PC-3 (cell line): Measurements from ENCODE around the gene IL1RAPL2. TPM values are rescaled to one million over a fixed set of nuclear protein-coding genes. Genes with fewer than 3 reads are reported as not detected.

Source experiments
- ATAC-seq: fragments of 200-7000 bp; cut with Tn5 transposase; 2 replicates; pipeline ENCODE4 v1.9.1; 2020; ENCODE audit warnings: mild to moderate bottlenecking, moderate library complexity
- BruUV-seq: library from RNA; stranded (reverse); fragments of 400-500 nt; replicated peaks from 2 replicates; lab custom pipeline; 2021; lab: Mats Ljungman, UMichigan
- CTCF ChIA-PET: fragments of 300-600 bp; sonication (Branson Sonifier 250); formaldehyde crosslinking; loops from one replicate; lab custom pipeline; 2022; ENCODE audit warnings: antibody characterized with exemption; lab: Charles Lee
- POLR2A ChIA-PET: fragments of 300-600 bp; sonication (Branson Sonifier 250); formaldehyde crosslinking; loops from one replicate; lab custom pipeline; 2022; ENCODE audit warnings: antibody characterized with exemption; ENCODE audit not compliant: unreplicated experiment; lab: Charles Lee
- DNase-seq: peaks from one replicate; pipeline ENCODE4 v3.0.0-alpha.2; 2015
- H2AFZ ChIP-seq: fragments of 300-600 bp; sonication (generic); 2 replicates; pipeline ENCODE4 v1.6.0; 2016; ENCODE audit warnings: antibody characterized with exemption, low read length
- H3F3A ChIP-seq: fragments of 300-600 bp; sonication (generic); one replicate; pipeline ENCODE4 v1.6.0; 2017; ENCODE audit warnings: antibody characterized with exemption, low read length, control low read depth, mild to moderate bottlenecking; ENCODE audit not compliant: unreplicated experiment
- H3K27ac ChIP-seq: fragments of 300-600 bp; sonication (generic); 2 replicates; pipeline ENCODE4 v1.5.1; 2016; ENCODE audit warnings: mild to moderate bottlenecking, low read length
- H3K27me3 ChIP-seq: fragments of 300-600 bp; sonication (generic); 2 replicates; pipeline ENCODE4 v1.6.1; 2016; ENCODE audit warnings: low read length, mixed read lengths
- H3K36me3 ChIP-seq: fragments of 300-600 bp; sonication (generic); 2 replicates; pipeline ENCODE4 v1.6.1; 2016; ENCODE audit warnings: low read depth, mixed run types, low read length, mixed read lengths
- H3K4me1 ChIP-seq: fragments of 300-600 bp; sonication (generic); 2 replicates; pipeline ENCODE4 v1.5.1; 2016; ENCODE audit warnings: low read length; ENCODE audit not compliant: insufficient read depth
- H3K4me2 ChIP-seq: fragments of 300-600 bp; sonication (generic); 2 replicates; pipeline ENCODE4 v1.6.0; 2016; ENCODE audit warnings: low read length
- H3K4me3 ChIP-seq: fragments of 300-600 bp; sonication (generic); 2 replicates; pipeline ENCODE4 v1.5.1; 2016; ENCODE audit warnings: mild to moderate bottlenecking, low read length, mixed read lengths
- H3K79me2 ChIP-seq: fragments of 300-600 bp; sonication (generic); 2 replicates; pipeline ENCODE4 v1.6.1; 2017; ENCODE audit warnings: low read length, mixed read lengths
- H3K9ac ChIP-seq: fragments of 300-600 bp; sonication (generic); 2 replicates; pipeline ENCODE4 v1.6.0; 2016; ENCODE audit warnings: mild to moderate bottlenecking, low read length
- H3K9me2 ChIP-seq: fragments of 300-600 bp; sonication (generic); replicated peaks from 2 replicates; pipeline ENCODE4 v1.6.1; 2016; ENCODE audit warnings: mixed run types, low read length, mixed read lengths
- H3K9me3 ChIP-seq: fragments of 300-600 bp; sonication (generic); 2 replicates; pipeline ENCODE4 v1.6.1; 2016; ENCODE audit warnings: low read length, mixed read lengths
- H4K20me1 ChIP-seq: fragments of 300-600 bp; sonication (generic); 2 replicates; pipeline ENCODE4 v1.6.1; 2016; ENCODE audit warnings: low read length, mixed read lengths
- CTCF ChIP-seq: fragments of 300-600 bp; sonication (generic); conservative IDR thresholded peaks from 2 replicates; pipeline ENCODE4 v1.5.1; 2017; ENCODE audit warnings: antibody characterized with exemption, low read depth, mild to moderate bottlenecking, low read length
- EZH2 ChIP-seq: fragments of 300-600 bp; sonication (generic); IDR thresholded peaks from one replicate; pipeline ENCODE4 v1.6.1; 2017; ENCODE audit warnings: antibody characterized with exemption, mild to moderate bottlenecking, low read length; ENCODE audit not compliant: unreplicated experiment
- EZH2phosphoT487 ChIP-seq: fragments of 300-600 bp; sonication (generic); IDR thresholded peaks from 2 replicates; pipeline ENCODE4 v1.6.1; 2018; ENCODE audit warnings: mild to moderate bottlenecking, antibody characterized with exemption, low read length, borderline replicate concordance
- intact Hi-C: fragments of 100-400 bp; cut with micrococcal nuclease; formaldehyde crosslinking; loops from 2 replicates; pipeline ENCODE4 v1.9.0; 2023
- total RNA-seq: library from RNA; depleted of rRNA; stranded (reverse); fragments of >200 nt; gene quantifications from 2 replicates; pipeline ENCODE4 v1.2.3, GENCODE V29; 2014

IL1RAPL2 gene
- total RNA-seq, 1 experiment from 2014 or later = 0.62 TPM

DNA sequence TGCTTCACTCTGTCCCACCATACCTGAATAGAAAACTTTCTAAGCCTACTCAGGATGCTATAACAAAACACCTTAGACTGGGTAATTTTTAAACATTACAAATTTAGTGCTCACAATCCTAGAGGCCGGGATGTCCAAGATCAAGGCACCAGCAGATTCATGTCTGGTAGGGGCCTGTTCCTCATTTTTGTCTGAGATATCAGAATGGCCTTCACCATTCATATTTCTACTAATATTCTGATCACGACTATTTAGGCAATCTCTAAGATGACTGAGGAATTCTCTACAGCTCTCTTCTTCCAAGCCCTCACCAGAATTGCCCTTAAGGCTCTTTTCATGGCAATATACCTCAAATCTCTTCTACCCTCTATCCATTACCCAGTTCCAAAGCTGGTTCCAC, 1178.9 kb downstream of the IL1RAPL2 start:
- ATAC-seq = peak; percentile 19; the same call in 1 of the 2 replicates
- Histone ChIP-seq H3K79me2 (no peaks in the 10 kb centered on the region), H2AFZ (no peak overlapping the region), H4K20me1 (no peaks in the 10 kb centered on the region), H3K36me3 (no peaks in the 10 kb centered on the region), H3K27ac (peak overlapping the region; percentile 44), H3K27me3 (no peaks in the 10 kb centered on the region), H3K9me3 (no peaks in the 10 kb centered on the region), H3K4me2 (peak overlapping the region; percentile 60), H3K4me1 (peaks cover 33% of the 10 kb centered on the region), H3F3A (no peaks in the 10 kb centered on the region), H3K9ac (no peak overlapping the region), H3K4me3 (no peak overlapping the region; the same call in 1 of the 2 replicates), H3K9me2 (no peaks in the 10 kb centered on the region)
- POLR2A ChIA-PET = no interaction called here
- intact Hi-C loops = loop anchor here (5.0 kb wide), 1 partner anchor 92 kb away; no protein-coding TSS in a partner anchor
- DNase-seq = no peak
- TF ChIP-seq CTCF (no peak), EZH2 (no peak), EZH2phosphoT487 (no peak)
- no TSS peak for BruUV-seq
- CTCF ChIA-PET = no interaction called here

DNA sequence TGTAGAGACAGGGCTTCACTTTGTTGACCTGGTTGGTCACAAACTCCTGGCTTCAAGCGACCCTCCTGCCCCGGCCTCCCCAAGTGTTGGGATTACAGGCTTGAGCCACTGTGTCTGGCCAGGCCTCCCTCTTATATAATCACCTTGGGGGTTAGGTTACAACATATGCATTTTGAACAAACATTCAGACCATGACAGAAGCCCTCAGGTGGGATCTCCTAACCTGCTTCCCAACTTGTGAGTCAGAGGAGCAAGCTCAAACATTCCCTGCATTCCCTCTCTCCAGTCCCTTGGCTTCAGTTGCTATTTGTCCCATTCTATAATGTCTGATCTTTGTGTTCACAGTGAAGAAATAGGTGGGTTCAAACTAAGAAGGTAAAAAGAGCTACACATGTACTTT, 1179.9 kb downstream of the IL1RAPL2 start:
- H3K27ac ChIP-seq = no peak overlapping the region
- no peak for TF ChIP-seq EZH2phosphoT487
- TF ChIP-seq EZH2 = no peak
- no peak for TF ChIP-seq CTCF
- peak overlapping the region; percentile 46 for H3K4me2 ChIP-seq
- no TSS peak for BruUV-seq
- DNase-seq (peak; percentile 79), ATAC-seq (peak; percentile 52; the same call in 1 of the 2 replicates)
- no peak overlapping the region for H2AFZ ChIP-seq
- no peaks in the 10 kb centered on the region for H4K20me1 ChIP-seq
- intact Hi-C loops = no loop called here
- CTCF ChIA-PET = no interaction called here
- no peaks in the 10 kb centered on the region for H3K27me3 ChIP-seq
- POLR2A ChIA-PET = no interaction called here
- no peaks in the 10 kb centered on the region for H3F3A ChIP-seq
- no peaks in the 10 kb centered on the region for H3K36me3 ChIP-seq
- H3K9ac ChIP-seq = no peak overlapping the region
- no peaks in the 10 kb centered on the region for H3K9me3 ChIP-seq
- no peak overlapping the region for H3K4me3 ChIP-seq
- H3K79me2 ChIP-seq = no peaks in the 10 kb centered on the region
- no peaks in the 10 kb centered on the region for H3K9me2 ChIP-seq
- peaks cover 33% of the 10 kb centered on the region for H3K4me1 ChIP-seq

- intact Hi-C loops = no loop called here
- DNase-seq = no peak
- no peak for TF ChIP-seq EZH2phosphoT487
- TF ChIP-seq EZH2 = no peak
- TF ChIP-seq CTCF = no peak
Observed at GRCh38 chrX:105752338-105752956, 1186.4 kb downstream of the IL1RAPL2 start.

More at GRCh38 chrX:105752338-105752956, 1186.4 kb downstream of the IL1RAPL2 start:
- H3K4me3 ChIP-seq = no peak overlapping the region
- H3K9me2 ChIP-seq = no peaks in the 10 kb centered on the region
- H3K4me2 ChIP-seq = no peak overlapping the region
- H3K79me2 ChIP-seq = no peaks in the 10 kb centered on the region
- no peak overlapping the region for H3K27ac ChIP-seq
- no peak for ATAC-seq
- no peaks in the 10 kb centered on the region for H3K9me3 ChIP-seq
- no peaks in the 10 kb centered on the region for H4K20me1 ChIP-seq
- BruUV-seq = no TSS peak
- H3K27me3 ChIP-seq = no peaks in the 10 kb centered on the region
- POLR2A ChIA-PET = no interaction called here
- H2AFZ ChIP-seq = no peak overlapping the region
- H3F3A ChIP-seq = no peaks in the 10 kb centered on the region
- no peak overlapping the region for H3K9ac ChIP-seq
- H3K36me3 ChIP-seq = no peaks in the 10 kb centered on the region
- no peaks in the 10 kb centered on the region for H3K4me1 ChIP-seq
- CTCF ChIA-PET = no interaction called here
